ENCODE data around the gene MOB1B.

DNA sequence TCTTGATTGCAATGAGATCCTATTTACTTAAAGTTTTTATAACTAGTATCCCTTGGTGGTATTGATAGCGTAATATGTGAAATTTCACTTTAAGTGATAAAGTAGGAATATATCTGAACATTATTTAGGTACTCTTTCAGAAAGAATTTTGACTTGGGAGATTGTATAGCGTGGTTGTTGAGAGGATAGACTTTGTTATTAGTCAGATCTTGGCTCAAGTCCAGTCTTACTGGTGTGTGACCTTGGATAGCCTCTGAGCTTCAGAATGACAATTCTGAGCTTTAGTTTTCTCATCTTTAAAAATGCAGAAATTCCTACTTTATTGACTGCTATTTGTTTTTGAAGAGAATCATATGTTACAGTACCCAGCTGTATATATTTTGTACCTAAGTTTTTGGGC, 123.9 kb downstream of the MOB1B start:
- TF ChIP-seq POLR2AphosphoS5 (IDR thresholded peaks at IDR 0.05) (no peak), POLR2A (IDR thresholded peaks at IDR 0.05) (no peak)
- TF ChIP-seq, protein P1, sequence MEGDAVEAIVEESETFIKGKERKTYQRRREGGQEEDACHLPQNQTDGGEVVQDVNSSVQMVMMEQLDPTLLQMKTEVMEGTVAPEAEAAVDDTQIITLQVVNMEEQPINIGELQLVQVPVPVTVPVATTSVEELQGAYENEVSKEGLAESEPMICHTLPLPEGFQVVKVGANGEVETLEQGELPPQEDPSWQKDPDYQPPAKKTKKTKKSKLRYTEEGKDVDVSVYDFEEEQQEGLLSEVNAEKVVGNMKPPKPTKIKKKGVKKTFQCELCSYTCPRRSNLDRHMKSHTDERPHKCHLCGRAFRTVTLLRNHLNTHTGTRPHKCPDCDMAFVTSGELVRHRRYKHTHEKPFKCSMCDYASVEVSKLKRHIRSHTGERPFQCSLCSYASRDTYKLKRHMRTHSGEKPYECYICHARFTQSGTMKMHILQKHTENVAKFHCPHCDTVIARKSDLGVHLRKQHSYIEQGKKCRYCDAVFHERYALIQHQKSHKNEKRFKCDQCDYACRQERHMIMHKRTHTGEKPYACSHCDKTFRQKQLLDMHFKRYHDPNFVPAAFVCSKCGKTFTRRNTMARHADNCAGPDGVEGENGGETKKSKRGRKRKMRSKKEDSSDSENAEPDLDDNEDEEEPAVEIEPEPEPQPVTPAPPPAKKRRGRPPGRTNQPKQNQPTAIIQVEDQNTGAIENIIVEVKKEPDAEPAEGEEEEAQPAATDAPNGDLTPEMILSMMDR (IDR thresholded peaks at IDR 0.05): no peak

Data from breast epithelium (tissue), 3 donors.